Astrocyte of the cerebellum (primary cell): ENCODE data around the gene DROSHA.

Experiments used
- DNase-seq: peaks from one replicate; pipeline ENCODE4 v3.0.0-alpha.2; 2011; ENCODE audit warnings: low read depth
- H3K4me3 ChIP-seq: 2 replicates; pipeline ENCODE4 v1.5.1; 2011; ENCODE audit warnings: mild to moderate bottlenecking, low read depth, low read length, moderate library complexity
- in situ Hi-C: cut with HindIII; loops from 2 replicates; pipeline ENCODE4 v1.10.0; 2017; ENCODE audit warnings: low sequenced_read_pairs
- TF ChIP-seq, protein P1 (sequence below): IDR thresholded peaks from 2 replicates; pipeline ENCODE4 v1.5.1; 2012; ENCODE audit warnings: low read length, low read depth, moderate library complexity, mild to moderate bottlenecking; ENCODE audit errors: missing control alignments

Gene DROSHA

DNA sequence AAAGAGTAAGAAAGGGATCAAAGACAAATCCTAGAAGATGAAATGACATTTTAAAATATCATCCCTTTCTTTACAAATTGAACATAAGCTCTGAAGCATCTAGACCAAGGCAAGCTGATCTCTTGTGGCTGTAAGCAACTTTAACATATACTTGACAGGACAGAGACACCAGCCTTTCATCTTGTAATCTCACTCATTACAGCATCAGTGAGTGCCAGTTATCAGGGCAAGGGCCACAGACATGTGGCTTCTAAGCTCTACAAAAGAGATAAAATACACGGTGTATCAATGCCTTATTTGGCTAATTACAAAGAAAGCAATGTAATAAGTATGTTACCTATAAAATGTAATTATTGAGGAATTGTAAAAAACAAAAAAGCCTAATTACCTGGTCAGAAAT is 95.0 kb downstream of the DROSHA start:
- no peak overlapping the region for H3K4me3 ChIP-seq
- TF ChIP-seq, protein P1, sequence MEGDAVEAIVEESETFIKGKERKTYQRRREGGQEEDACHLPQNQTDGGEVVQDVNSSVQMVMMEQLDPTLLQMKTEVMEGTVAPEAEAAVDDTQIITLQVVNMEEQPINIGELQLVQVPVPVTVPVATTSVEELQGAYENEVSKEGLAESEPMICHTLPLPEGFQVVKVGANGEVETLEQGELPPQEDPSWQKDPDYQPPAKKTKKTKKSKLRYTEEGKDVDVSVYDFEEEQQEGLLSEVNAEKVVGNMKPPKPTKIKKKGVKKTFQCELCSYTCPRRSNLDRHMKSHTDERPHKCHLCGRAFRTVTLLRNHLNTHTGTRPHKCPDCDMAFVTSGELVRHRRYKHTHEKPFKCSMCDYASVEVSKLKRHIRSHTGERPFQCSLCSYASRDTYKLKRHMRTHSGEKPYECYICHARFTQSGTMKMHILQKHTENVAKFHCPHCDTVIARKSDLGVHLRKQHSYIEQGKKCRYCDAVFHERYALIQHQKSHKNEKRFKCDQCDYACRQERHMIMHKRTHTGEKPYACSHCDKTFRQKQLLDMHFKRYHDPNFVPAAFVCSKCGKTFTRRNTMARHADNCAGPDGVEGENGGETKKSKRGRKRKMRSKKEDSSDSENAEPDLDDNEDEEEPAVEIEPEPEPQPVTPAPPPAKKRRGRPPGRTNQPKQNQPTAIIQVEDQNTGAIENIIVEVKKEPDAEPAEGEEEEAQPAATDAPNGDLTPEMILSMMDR, result no peak
- in situ Hi-C loops, result no loop called here
- DNase-seq, result no peak

- in situ Hi-C loops, result no loop called here
- DNase-seq, result no peak
- TF ChIP-seq, protein P1, result no peak
- H3K4me3 ChIP-seq, result no peak overlapping the region
These were observed 96.2 kb downstream of the DROSHA start for GRCh38 chr5:31435730-31436129.

GRCh38 chr5:31434898-31435297 is 97.0 kb downstream of the DROSHA start:
- H3K4me3 ChIP-seq, result no peak overlapping the region
- no peak for DNase-seq
- TF ChIP-seq, protein P1, result no peak
- in situ Hi-C loops, result no loop called here

DNA sequence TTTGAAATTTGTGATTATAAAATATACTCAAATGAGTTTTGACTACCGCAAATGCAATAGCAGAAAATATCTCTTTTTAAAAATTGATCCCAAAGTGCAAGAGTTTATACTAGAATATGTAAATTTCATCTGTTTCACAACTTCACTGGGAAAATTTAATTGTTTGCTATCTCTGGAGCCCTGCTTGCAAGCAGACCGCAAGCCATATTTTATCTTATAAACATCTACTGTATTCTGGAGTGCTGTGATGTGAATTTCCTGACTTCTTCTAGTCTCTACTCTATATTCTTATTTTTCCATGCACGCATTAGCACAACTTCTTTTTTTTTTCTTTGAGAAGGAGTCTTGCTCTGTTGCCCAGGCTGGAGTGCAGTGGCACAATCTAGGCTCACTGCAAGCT is 98.7 kb downstream of the DROSHA start:
- in situ Hi-C loops, result no loop called here
- no peak overlapping the region for H3K4me3 ChIP-seq
- TF ChIP-seq, protein P1, result no peak
- DNase-seq, result no peak

DNA sequence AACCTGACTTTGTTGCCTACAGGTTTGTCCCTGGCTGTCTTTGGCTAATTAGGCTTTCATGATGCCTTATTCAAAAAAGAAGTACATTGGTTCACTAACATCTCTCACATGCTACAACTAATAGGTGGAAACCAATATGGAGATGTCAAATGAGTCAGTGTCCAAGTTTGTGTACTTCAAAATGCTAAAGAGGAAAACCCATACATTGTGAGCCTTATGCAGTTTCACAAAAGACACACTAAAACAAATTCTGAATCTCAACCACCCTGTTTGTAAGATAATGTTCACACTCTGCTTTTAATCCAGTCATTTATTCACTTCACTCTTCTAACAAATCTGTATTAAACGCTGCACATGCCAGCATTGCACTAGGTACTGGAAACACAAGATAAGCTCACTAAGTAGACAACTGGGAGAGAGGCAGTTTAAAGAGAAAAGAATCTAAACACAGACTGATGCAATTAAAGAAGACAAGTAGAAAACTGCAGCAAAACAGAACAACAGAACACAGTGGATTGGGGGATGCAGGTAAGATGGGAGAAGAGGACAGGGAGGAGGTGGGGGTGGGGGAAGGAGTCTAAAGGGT is 104.1 kb downstream of the DROSHA start:
- in situ Hi-C loops, result no loop called here
- no peak for DNase-seq

DNA sequence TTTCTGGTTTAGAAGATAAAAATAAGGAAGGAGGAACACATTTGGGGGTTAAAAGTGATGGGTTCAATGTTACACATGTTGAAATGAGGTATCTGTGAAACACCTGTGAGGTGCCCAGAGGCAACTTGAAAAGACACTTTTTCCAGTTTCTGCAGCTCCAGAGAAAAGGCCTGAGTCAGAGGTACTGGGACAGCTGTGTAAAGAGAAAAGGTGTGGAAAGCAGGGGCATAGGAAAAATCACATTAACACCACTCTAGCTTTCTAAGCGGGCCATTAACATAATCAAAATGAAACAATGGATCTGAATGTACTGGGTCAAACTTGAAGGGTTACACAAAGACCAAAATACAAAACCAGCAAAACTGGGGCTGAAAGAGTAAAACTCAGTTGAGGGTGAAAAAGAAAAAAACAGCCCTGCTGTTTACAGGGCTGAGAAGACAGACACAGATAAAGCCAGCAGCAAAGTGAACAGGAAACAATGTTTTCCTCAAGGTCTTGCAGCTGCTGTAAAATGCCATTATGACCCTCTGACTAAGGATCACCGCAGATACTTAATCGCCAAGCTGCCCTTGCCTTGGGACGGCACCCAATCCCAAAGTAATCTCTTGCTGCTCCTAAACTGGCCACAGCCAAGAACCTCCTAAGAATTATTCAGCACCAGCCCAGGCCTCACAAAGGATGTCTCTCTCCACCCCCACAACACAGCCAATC is 104.7 kb downstream of the DROSHA start:
- no peak for DNase-seq
- TF ChIP-seq, protein P1, result no peak
- in situ Hi-C loops, result no loop called here
- no peak overlapping the region for H3K4me3 ChIP-seq

More for the DNA sequence above, 104.1 kb downstream of the DROSHA start:
- TF ChIP-seq, protein P1, result no peak
- H3K4me3 ChIP-seq, result no peak overlapping the region
